Loucy (cell line): ENCODE measurements around the gene MESD.

Experiments used
- H2AFZ ChIP-seq: fragments of 200-600 bp; sonication (generic); 2 replicates; pipeline ENCODE4 v1.6.0; 2016; ENCODE audit warnings: antibody characterized with exemption, mild to moderate bottlenecking, low read length, moderate library complexity
- H3F3A ChIP-seq: fragments of 200-600 bp; 2 replicates; pipeline ENCODE4 v1.6.0; 2016; ENCODE audit warnings: antibody characterized with exemption, low read depth, mild to moderate bottlenecking
- H3K27me3 ChIP-seq: fragments of 200-600 bp; sonication (generic); 2 replicates; pipeline ENCODE4 v1.6.1; 2014; ENCODE audit warnings: low read length, mild to moderate bottlenecking; ENCODE audit not compliant: insufficient read depth, poor library complexity, severe bottlenecking
- H3K36me3 ChIP-seq: fragments of 200-600 bp; sonication (generic); 2 replicates; pipeline ENCODE4 v1.6.1; 2016; ENCODE audit warnings: low read length; ENCODE audit not compliant: insufficient read depth
- H3K4me1 ChIP-seq: fragments of 200-600 bp; sonication (generic); 2 replicates; pipeline ENCODE4 v1.5.1; 2014; ENCODE audit warnings: low read length, mild to moderate bottlenecking; ENCODE audit not compliant: insufficient read depth, poor library complexity, severe bottlenecking
- H3K4me2 ChIP-seq: fragments of 200-600 bp; sonication (generic); 2 replicates; pipeline ENCODE4 v1.6.0; 2014; ENCODE audit warnings: antibody characterized with exemption, low read length, low read depth, mild to moderate bottlenecking; ENCODE audit not compliant: poor library complexity, severe bottlenecking
- H3K4me3 ChIP-seq: fragments of 200-600 bp; sonication (generic); 2 replicates; pipeline ENCODE4 v1.5.1; 2014; ENCODE audit warnings: low read length, mild to moderate bottlenecking, mixed read lengths; ENCODE audit not compliant: poor library complexity, severe bottlenecking
- H3K79me2 ChIP-seq: fragments of 200-600 bp; sonication (generic); 2 replicates; pipeline ENCODE4 v1.6.1; 2014; ENCODE audit warnings: low read length; ENCODE audit not compliant: insufficient read depth
- H3K9ac ChIP-seq: fragments of 200-600 bp; sonication (generic); 2 replicates; pipeline ENCODE4 v1.6.0; 2014; ENCODE audit warnings: mild to moderate bottlenecking, low read depth, low read length, moderate library complexity; ENCODE audit not compliant: poor library complexity, severe bottlenecking
- H3K9me2 ChIP-seq: fragments of 200-600 bp; sonication (generic); replicated peaks from 2 replicates; pipeline ENCODE4 v1.6.1; 2016; ENCODE audit warnings: low read depth, low read length, mixed read lengths
- H3K9me3 ChIP-seq: fragments of 200-600 bp; sonication (generic); 2 replicates; pipeline ENCODE4 v1.6.1; 2014; ENCODE audit warnings: mild to moderate bottlenecking, antibody characterized with exemption, low read length, low read depth; ENCODE audit not compliant: insufficient read depth
- H4K20me1 ChIP-seq: fragments of 200-600 bp; sonication (generic); 2 replicates; pipeline ENCODE4 v1.6.0; 2014; ENCODE audit warnings: antibody characterized with exemption, low read length, mild to moderate bottlenecking; ENCODE audit not compliant: insufficient read depth, poor library complexity, severe bottlenecking
- EZH2phosphoT487 ChIP-seq: fragments of 200-600 bp; IDR thresholded peaks from 2 replicates; pipeline ENCODE4 v1.6.1; 2018; ENCODE audit warnings: antibody characterized with exemption, mild to moderate bottlenecking, moderate library complexity, borderline replicate concordance
- TF ChIP-seq, protein P1 (sequence below): fragments of 200-600 bp; sonication (generic); conservative IDR thresholded peaks from 2 replicates; pipeline ENCODE4 v1.5.1; 2014; ENCODE audit warnings: mild to moderate bottlenecking, antibody characterized with exemption, low read length

The MESD gene

DNA sequence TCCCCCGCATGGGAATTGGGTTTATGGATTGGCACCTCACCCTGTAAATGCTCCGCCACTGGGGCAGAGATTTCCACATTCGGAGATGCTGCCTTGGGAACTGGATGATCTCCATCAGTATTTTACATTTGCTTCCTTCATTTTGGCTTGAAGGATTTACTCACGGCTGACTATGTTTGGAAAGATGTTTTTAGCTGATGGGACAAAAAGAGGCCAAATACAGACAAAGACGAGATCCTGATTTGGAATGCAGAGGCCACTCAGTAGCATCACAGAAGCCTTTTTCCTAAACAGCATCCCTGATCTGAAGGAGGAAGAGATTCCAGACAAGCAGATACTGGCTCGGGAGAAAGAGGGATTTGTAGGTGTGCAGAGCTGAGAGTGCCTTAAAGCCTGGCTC is 76.9 kb downstream of the MESD start:
- Histone ChIP-seq H3K4me1 (no peaks in the 10 kb centered on the region), H3K9me2 (no peaks in the 10 kb centered on the region), H3F3A (no peaks in the 10 kb centered on the region), H3K4me2 (no peak overlapping the region), H3K9ac (no peak overlapping the region), H4K20me1 (no peaks in the 10 kb centered on the region), H3K27me3 (no peaks in the 10 kb centered on the region), H3K36me3 (no peaks in the 10 kb centered on the region), H3K9me3 (no peaks in the 10 kb centered on the region), H3K79me2 (no peaks in the 10 kb centered on the region), H3K4me3 (no peak overlapping the region), H2AFZ (no peak overlapping the region)
- no peak for TF ChIP-seq EZH2phosphoT487

DNA sequence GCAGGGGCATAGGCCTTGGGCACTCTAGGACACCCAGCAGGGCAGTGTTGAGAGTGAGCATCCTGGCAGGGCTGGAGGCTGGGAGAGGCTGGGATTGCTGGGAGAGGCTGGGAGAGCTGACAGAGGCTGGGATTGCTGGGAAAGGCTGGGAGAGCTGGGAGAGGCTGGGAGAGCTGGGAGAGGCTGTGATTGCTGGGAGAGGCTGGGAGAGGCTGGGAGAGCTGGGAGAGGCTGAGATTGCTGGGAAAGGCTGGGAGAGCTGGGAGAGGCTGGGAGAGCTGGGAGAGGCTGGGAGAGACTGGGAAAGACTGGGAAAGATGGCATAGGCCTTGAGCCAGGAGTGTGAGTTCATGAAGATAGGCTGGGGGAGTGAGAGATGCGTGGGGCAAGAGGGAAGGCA is 77.8 kb downstream of the MESD start:
- Histone ChIP-seq H3K4me3 (no peak overlapping the region), H3K4me1 (no peaks in the 10 kb centered on the region), H3K9me2 (no peaks in the 10 kb centered on the region), H3K27me3 (no peaks in the 10 kb centered on the region), H3K9ac (no peak overlapping the region), H3K79me2 (no peaks in the 10 kb centered on the region), H3F3A (no peaks in the 10 kb centered on the region), H2AFZ (no peak overlapping the region), H3K36me3 (no peaks in the 10 kb centered on the region), H3K4me2 (no peak overlapping the region), H3K9me3 (no peaks in the 10 kb centered on the region), H4K20me1 (no peaks in the 10 kb centered on the region)
- TF ChIP-seq, protein P1, sequence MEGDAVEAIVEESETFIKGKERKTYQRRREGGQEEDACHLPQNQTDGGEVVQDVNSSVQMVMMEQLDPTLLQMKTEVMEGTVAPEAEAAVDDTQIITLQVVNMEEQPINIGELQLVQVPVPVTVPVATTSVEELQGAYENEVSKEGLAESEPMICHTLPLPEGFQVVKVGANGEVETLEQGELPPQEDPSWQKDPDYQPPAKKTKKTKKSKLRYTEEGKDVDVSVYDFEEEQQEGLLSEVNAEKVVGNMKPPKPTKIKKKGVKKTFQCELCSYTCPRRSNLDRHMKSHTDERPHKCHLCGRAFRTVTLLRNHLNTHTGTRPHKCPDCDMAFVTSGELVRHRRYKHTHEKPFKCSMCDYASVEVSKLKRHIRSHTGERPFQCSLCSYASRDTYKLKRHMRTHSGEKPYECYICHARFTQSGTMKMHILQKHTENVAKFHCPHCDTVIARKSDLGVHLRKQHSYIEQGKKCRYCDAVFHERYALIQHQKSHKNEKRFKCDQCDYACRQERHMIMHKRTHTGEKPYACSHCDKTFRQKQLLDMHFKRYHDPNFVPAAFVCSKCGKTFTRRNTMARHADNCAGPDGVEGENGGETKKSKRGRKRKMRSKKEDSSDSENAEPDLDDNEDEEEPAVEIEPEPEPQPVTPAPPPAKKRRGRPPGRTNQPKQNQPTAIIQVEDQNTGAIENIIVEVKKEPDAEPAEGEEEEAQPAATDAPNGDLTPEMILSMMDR = no peak
- TF ChIP-seq EZH2phosphoT487 = no peak

DNA sequence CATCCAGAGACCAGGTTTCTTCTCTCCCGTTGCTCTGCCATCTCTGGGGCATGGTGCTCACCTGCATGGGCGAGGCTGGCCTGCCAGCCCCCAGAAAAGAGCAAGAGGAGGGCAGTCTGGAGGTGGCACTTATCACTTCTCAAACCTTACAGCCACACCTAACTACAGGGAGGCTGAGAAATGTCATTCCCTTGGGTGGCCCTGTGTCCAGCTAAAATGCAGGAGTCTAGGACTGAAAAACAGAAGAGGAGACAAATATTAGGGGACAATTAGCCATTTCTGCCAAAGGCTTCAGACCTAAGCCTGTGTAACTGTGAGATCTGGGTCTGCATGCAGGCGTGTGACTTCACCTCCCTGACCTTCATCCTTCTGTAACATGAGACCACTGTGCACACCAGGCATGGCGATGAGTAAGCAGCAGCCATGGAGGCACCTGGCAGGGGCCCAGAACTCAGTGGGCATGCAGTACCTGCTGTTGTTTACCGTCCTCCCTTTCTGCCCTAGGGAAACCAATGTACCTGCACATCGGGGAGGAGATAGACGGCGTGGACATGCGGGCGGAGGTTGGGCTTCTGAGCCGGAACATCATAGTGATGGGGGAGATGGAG is 83.4 kb downstream of the MESD start:
- Histone ChIP-seq H3K9ac (no peak overlapping the region), H3K27me3 (no peaks in the 10 kb centered on the region), H3K36me3 (no peaks in the 10 kb centered on the region), H3K4me1 (no peaks in the 10 kb centered on the region), H3F3A (no peaks in the 10 kb centered on the region), H3K9me3 (no peaks in the 10 kb centered on the region), H3K4me3 (no peak overlapping the region), H4K20me1 (no peaks in the 10 kb centered on the region), H2AFZ (no peak overlapping the region), H3K79me2 (no peaks in the 10 kb centered on the region), H3K9me2 (no peaks in the 10 kb centered on the region), H3K4me2 (no peak overlapping the region)
- TF ChIP-seq, protein P1 = no peak
- TF ChIP-seq EZH2phosphoT487 = no peak

DNA sequence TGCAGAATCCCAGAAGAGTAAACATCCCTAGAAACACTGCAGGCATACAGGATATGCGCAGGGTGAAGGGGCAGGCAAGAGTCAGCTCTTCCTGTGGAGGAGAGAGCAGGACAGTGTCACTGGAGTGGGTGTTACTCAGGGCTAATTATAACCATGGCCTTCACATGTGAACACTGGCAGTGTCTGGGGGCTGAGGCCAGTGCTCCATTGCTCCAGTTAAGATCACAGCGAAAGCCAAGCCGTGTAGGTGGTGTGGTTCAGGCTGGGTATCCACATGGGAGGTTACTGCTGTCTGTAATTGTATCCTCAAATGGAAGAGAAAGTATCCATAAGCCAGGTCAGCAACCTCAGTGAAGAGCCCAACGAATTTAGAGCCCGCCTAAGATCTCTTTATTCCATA is 84.6 kb downstream of the MESD start:
- TF ChIP-seq, protein P1 = no peak
- no peak for TF ChIP-seq EZH2phosphoT487
- no peaks in the 10 kb centered on the region for H3K9me2 ChIP-seq
- H3F3A ChIP-seq = no peaks in the 10 kb centered on the region
- no peaks in the 10 kb centered on the region for H3K27me3 ChIP-seq
- no peaks in the 10 kb centered on the region for H3K4me1 ChIP-seq
- no peaks in the 10 kb centered on the region for H4K20me1 ChIP-seq
- no peak overlapping the region for H3K4me3 ChIP-seq
- no peaks in the 10 kb centered on the region for H3K79me2 ChIP-seq
- H3K9ac ChIP-seq = no peak overlapping the region
- no peaks in the 10 kb centered on the region for H3K36me3 ChIP-seq
- H3K9me3 ChIP-seq = no peaks in the 10 kb centered on the region
- H3K4me2 ChIP-seq = no peak overlapping the region
- H2AFZ ChIP-seq = no peak overlapping the region
